MCF 10A (cell line): Measurements from ENCODE around the gene CYTH1. TPM values are rescaled to one million over a fixed set of nuclear protein-coding genes. Genes with fewer than 3 reads are reported as not detected.

Experiments used
- BruUV-seq: library from RNA; stranded (reverse); fragments of 400-500 nt; replicated peaks from 2 replicates; lab custom pipeline; 2021; lab: Mats Ljungman, UMichigan
- CTCF ChIA-PET: fragments of 300-600 bp; sonication (Branson Sonifier 250); formaldehyde crosslinking; extraction: SDS; loops from one replicate; lab custom pipeline; 2021; ENCODE audit warnings: antibody characterized with exemption, inconsistent platforms; lab: Yijun Ruan, JAX
- POLR2A ChIA-PET: fragments of 300-600, 350-650 bp; sonication (Branson Sonifier 250); formaldehyde crosslinking; extraction: SDS; loops from one replicate; lab custom pipeline; 2020; ENCODE audit warnings: antibody characterized with exemption, inconsistent platforms; lab: Yijun Ruan, JAX
- DNase-seq: peaks from one replicate; pipeline ENCODE4 v3.0.0-alpha.2; 2018; ENCODE audit not compliant: unreplicated experiment
- H3K27ac Mint-ChIP-seq: one replicate; pipeline ENCODE4 v1.8.0; 2022; ENCODE audit warnings: mild to moderate bottlenecking, low read depth, mixed read lengths; ENCODE audit not compliant: unreplicated experiment
- H3K27me3 Mint-ChIP-seq: one replicate; pipeline ENCODE4 v1.8.0; 2022; ENCODE audit warnings: mixed read lengths; ENCODE audit not compliant: insufficient read depth, unreplicated experiment
- H3K36me3 Mint-ChIP-seq: one replicate; pipeline ENCODE4 v1.8.0; 2022; ENCODE audit warnings: mild to moderate bottlenecking, moderate library complexity, mixed read lengths; ENCODE audit not compliant: insufficient read depth, unreplicated experiment
- H3K4me1 Mint-ChIP-seq: one replicate; pipeline ENCODE4 v1.8.0; 2022; ENCODE audit warnings: mixed read lengths; ENCODE audit not compliant: insufficient read depth, unreplicated experiment
- H3K4me3 Mint-ChIP-seq: one replicate; pipeline ENCODE4 v1.8.0; 2022; ENCODE audit warnings: mild to moderate bottlenecking, moderate library complexity, mixed read lengths; ENCODE audit not compliant: unreplicated experiment
- H3K9me3 Mint-ChIP-seq: one replicate; pipeline ENCODE4 v1.8.0; 2022; ENCODE audit warnings: mixed read lengths; ENCODE audit not compliant: unreplicated experiment
- CTCF ChIP-seq: fragments of 200-600 bp; IDR thresholded peaks from one replicate; pipeline ENCODE4 v1.8.0; 2022; ENCODE audit warnings: antibody characterized with exemption, mild to moderate bottlenecking; ENCODE audit not compliant: unreplicated experiment
- intact Hi-C: fragments of 100-400 bp; cut with micrococcal nuclease; formaldehyde crosslinking; loops from 2 replicates; pipeline ENCODE4 v1.14.1; 2022
- total RNA-seq: library from RNA; stranded (reverse); gene quantifications from 2 replicates; pipeline ENCODE4 v1.2.3, GENCODE V29; 2022

The CYTH1 gene
- total RNA-seq, 1 experiment from 2014 or later: 38.5 TPM

GRCh38 chr17:78803186-78803845, 21.2 kb upstream of the CYTH1 start:
- no peak overlapping the region for H3K27ac Mint-ChIP-seq
- H3K9me3 Mint-ChIP-seq: no peaks in the 10 kb centered on the region
- H3K4me3 Mint-ChIP-seq: no peak overlapping the region
- H3K4me1 Mint-ChIP-seq: peaks cover 5% of the 10 kb centered on the region
- peaks cover 79% of the 10 kb centered on the region for H3K36me3 Mint-ChIP-seq
- no peak for DNase-seq
- no peak for TF ChIP-seq CTCF
- CTCF ChIA-PET: no interaction called here
- H3K27me3 Mint-ChIP-seq: no peaks in the 10 kb centered on the region
- POLR2A ChIA-PET: interaction anchor here (1.5 kb wide), 1 partner anchor 13 kb away, joined by 5 read pairs; no protein-coding TSS in a partner anchor
- intact Hi-C loops: no loop called here
- BruUV-seq: no TSS peak

GRCh38 chr17:78802459-78802858, 20.4 kb upstream of the CYTH1 start:
- ChIA-PET CTCF (no interaction called here), POLR2A (no interaction called here)
- TF ChIP-seq CTCF: no peak
- intact Hi-C loops: no loop called here
- no peak for DNase-seq
- peaks cover 86% of the 10 kb centered on the region for H3K36me3 Mint-ChIP-seq
- no peaks in the 10 kb centered on the region for H3K27me3 Mint-ChIP-seq
- H3K27ac Mint-ChIP-seq: no peak overlapping the region
- H3K4me1 Mint-ChIP-seq: peaks cover 5% of the 10 kb centered on the region
- H3K4me3 Mint-ChIP-seq: no peak overlapping the region
- no peaks in the 10 kb centered on the region for H3K9me3 Mint-ChIP-seq
- BruUV-seq: no TSS peak

- Mint-ChIP-seq H3K27ac (no peak overlapping the region), H3K9me3 (no peaks in the 10 kb centered on the region), H3K27me3 (no peaks in the 10 kb centered on the region), H3K4me3 (no peak overlapping the region), H3K36me3 (peaks cover 84% of the 10 kb centered on the region), H3K4me1 (peaks cover 5% of the 10 kb centered on the region)
- TF ChIP-seq CTCF: no peak
- no TSS peak for BruUV-seq
- CTCF ChIA-PET: interaction anchor here (0.8 kb wide), 1 partner anchor 94 kb away, joined by 3 read pairs; no protein-coding TSS in a partner anchor
- POLR2A ChIA-PET: interaction anchor here (0.5 kb wide), 1 partner anchor 26 kb away, joined by 3 read pairs; no protein-coding TSS in a partner anchor
- no peak for DNase-seq
- intact Hi-C loops: no loop called here
These were observed 19.9 kb upstream of the CYTH1 start for GRCh38 chr17:78802008-78802407.

GRCh38 chr17:78800132-78800931, 18.3 kb upstream of the CYTH1 start:
- no peak overlapping the region for H3K27ac Mint-ChIP-seq
- POLR2A ChIA-PET: interaction anchor here (1.2 kb wide), 1 partner anchor 12 kb away, joined by 3 read pairs; no protein-coding TSS in a partner anchor
- no peak for DNase-seq
- TF ChIP-seq CTCF: no peak
- H3K27me3 Mint-ChIP-seq: no peaks in the 10 kb centered on the region
- BruUV-seq: no TSS peak
- no peaks in the 10 kb centered on the region for H3K9me3 Mint-ChIP-seq
- CTCF ChIA-PET: interaction anchor here (0.6 to 1.1 kb wide), 4 partner anchors 15 to 303 kb away, joined by 3 read pairs; no protein-coding TSS in a partner anchor
- peaks cover 5% of the 10 kb centered on the region for H3K4me1 Mint-ChIP-seq
- peaks cover 84% of the 10 kb centered on the region for H3K36me3 Mint-ChIP-seq
- intact Hi-C loops: no loop called here
- H3K4me3 Mint-ChIP-seq: no peak overlapping the region
